Loucy (cell line): ENCODE results near the gene LRP3.
A peak's percentile ranks its signal among the peaks of the same experiment; 100 is the strongest.

Source experiments
- CTCF ChIP-seq: fragments of 200-600 bp; sonication (generic); conservative IDR thresholded peaks from 2 replicates; pipeline ENCODE4 v1.5.1; 2014; ENCODE audit warnings: mild to moderate bottlenecking, antibody characterized with exemption, low read length
- EZH2phosphoT487 ChIP-seq: fragments of 200-600 bp; IDR thresholded peaks from 2 replicates; pipeline ENCODE4 v1.6.1; 2018; ENCODE audit warnings: antibody characterized with exemption, mild to moderate bottlenecking, moderate library complexity, borderline replicate concordance

- TF ChIP-seq EZH2phosphoT487 (no peak), CTCF (peak; percentile 45)
Observed at GRCh38 chr19:33177417-33177979, 16.6 kb upstream of the LRP3 start.
